Right atrium auricular region (tissue), 2 donors: ENCODE data around the gene SIK3. TPM values are rescaled to one million over a fixed set of nuclear protein-coding genes. Genes with fewer than 3 reads are reported as not detected.
"Not testable (repeated sequence)": the region's sequence is repeated elsewhere in the genome, so short reads cannot be mapped to it uniquely, and the experiment has no call there.

ENCODE experiments used
- DNase-seq: peaks from one replicate; pipeline ENCODE4 v3.0.0-alpha.2; 2019; ENCODE audit warnings: low spot score
- H3K27ac ChIP-seq, 2 donors: fragments of 200-600 bp; sonication (generic); 1 replicate in 1 of 2; 2 replicates in 1 of 2; pipeline ENCODE4 v1.5.1; 2016 to 2019
- H3K27me3 ChIP-seq, 2 donors: fragments of 200-600 bp; sonication (generic); one replicate each; pipeline versions ENCODE4 v1.5.1 to v1.6.0; 2017 to 2019
- H3K36me3 ChIP-seq: fragments of 200-600 bp; sonication (generic); one replicate; pipeline ENCODE4 v1.5.1; 2016
- H3K4me1 ChIP-seq, 2 donors: fragments of 200-600 bp; sonication (generic); one replicate each; pipeline versions ENCODE4 v1.5.1 to v1.6.0; 2017 to 2019
- H3K4me3 ChIP-seq, 2 donors: fragments of 200-600 bp; sonication (generic); 1 replicate in 1 of 2; 2 replicates in 1 of 2; pipeline ENCODE4 v1.5.1; 2017 to 2019; ENCODE audit warnings: mild to moderate bottlenecking in 1 of 2, moderate library complexity in 1 of 2
- H3K9me3 ChIP-seq, 2 donors: fragments of 200-600 bp; sonication (generic); one replicate each; pipeline ENCODE4 v1.5.1; 2019
- total RNA-seq, 2 donors: library from RNA; depleted of rRNA; stranded (reverse); fragments of >200 nt; gene quantifications; one replicate each; pipeline ENCODE4 v1.1.0, GENCODE V29; 2016
- TF ChIP-seq, protein P1 (sequence below), 2 donors: fragments of 200-600 bp; sonication (generic); IDR thresholded peaks; one replicate each; pipeline ENCODE4 v1.5.1; 2019; ENCODE audit warnings: antibody characterized with exemption in 2 of 2

Gene SIK3
- total RNA-seq, 2 donors from 2014 or later: 27.0 to 40.1 TPM

DNA sequence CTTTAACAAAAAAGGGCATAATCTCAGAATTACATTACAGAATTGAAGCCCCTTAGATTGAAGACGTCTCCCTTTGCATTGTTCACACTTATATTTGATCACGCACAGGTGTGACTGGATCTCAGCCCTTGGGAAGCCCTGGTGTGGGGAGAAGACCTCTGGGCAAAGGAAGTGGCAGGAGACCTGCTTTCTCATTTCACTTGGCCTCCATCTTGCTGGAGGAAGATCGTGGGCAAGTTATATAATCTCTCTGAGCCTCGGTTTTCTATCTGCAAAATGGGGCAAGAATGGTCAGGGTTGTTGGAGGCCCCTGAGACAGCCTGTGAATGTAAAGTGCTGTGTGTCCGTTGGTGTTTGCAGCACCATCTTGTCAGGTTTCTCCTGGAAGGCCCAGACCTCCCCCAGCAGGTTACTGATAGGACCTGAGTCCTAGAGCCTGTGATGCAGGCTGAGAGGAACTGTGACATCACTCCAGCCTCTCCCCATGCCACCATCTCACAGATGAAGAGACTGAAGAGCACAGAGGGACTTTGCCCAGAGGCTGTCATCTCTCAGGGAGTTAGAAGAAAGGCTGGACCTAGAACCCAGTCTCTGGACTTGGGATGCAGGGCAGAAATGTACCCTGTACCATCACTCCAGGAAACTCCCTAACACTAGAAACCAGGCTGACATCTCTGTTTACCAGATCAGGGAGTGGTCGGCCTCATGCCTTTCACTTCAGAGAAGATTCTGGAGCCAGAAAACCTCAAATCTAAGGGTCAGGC lies 259.7 kb downstream of the SIK3 start:
- Histone ChIP-seq H3K27ac (no peak overlapping the region), H3K4me3 (no peak overlapping the region), H3K9me3 (no peaks in the 10 kb centered on the region), H3K4me1 (peaks cover 0 to 38% of the 10 kb centered on the region in 2 donors), H3K36me3 (peaks cover 6% of the 10 kb centered on the region), H3K27me3 (no peaks in the 10 kb centered on the region)
- TF ChIP-seq, protein P1, sequence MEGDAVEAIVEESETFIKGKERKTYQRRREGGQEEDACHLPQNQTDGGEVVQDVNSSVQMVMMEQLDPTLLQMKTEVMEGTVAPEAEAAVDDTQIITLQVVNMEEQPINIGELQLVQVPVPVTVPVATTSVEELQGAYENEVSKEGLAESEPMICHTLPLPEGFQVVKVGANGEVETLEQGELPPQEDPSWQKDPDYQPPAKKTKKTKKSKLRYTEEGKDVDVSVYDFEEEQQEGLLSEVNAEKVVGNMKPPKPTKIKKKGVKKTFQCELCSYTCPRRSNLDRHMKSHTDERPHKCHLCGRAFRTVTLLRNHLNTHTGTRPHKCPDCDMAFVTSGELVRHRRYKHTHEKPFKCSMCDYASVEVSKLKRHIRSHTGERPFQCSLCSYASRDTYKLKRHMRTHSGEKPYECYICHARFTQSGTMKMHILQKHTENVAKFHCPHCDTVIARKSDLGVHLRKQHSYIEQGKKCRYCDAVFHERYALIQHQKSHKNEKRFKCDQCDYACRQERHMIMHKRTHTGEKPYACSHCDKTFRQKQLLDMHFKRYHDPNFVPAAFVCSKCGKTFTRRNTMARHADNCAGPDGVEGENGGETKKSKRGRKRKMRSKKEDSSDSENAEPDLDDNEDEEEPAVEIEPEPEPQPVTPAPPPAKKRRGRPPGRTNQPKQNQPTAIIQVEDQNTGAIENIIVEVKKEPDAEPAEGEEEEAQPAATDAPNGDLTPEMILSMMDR (IDR thresholded peaks at IDR 0.05): no peak
- no peak for DNase-seq

DNA sequence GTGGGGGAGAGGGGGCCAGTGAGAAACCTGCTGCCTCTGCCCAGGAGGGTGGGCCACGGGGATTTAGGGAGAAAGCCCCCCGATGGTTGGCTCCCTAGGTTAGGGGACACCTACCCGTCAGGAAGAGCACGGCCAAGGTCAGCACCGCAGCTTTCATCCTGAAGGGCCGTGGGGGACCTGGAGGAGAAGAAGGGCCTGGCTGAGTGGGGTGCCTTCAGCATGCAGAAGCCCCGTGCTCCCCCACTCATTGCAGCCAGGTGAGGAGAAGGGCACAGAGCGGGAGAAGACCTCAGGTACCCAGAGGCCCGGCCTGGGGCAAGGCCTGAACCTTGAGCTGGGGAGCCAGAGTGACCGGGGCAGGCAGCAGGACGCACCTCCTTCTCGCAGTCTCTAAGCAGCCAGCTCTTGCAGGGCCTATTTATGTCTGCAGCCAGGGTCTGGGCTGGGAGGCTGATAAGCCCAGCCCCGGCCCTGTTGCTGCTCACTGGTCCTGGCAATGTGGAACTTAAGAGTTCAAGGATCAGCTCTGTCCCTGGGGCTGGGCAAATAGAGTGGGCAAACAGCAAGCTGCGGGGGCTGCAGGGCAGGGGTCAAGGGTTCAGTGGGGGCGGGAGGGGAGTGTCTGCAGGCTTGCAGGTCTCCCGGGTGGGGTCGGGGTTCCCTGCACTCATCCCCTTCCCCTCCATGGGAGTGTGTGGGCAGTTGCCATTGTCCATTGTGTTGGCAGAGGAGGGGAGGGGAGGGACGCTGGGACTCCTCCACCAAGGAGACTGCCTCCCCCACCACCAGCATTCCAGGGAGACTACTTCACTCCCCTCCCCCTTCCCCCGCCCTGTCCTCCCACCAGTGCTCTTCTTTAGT lies 260.8 kb downstream of the SIK3 start, which contains the start of gene APOA1:
TSS of gene APOA1 (minus strand) at position 392 of the 861 bp plus-strand sequence. CDS start at position 157, 235 bp downstream.
- Histone ChIP-seq H3K4me1 (peaks cover 0 to 38% of the 10 kb centered on the region in 2 donors), H3K4me3 (no peak within 1 kb of the TSS), H3K27me3 (no peaks in the 10 kb centered on the region), H3K27ac (peak within 1 kb of the TSS; percentile 73 to 76), H3K36me3 (no peaks in the 10 kb centered on the region), H3K9me3 (no peaks in the 10 kb centered on the region)
- DNase-seq: no peak
- TF ChIP-seq, protein P1 (IDR thresholded peaks at IDR 0.05): no peak

- Histone ChIP-seq H3K4me1 (peaks cover 0 to 38% of the 10 kb centered on the region in 2 donors), H3K4me3 (no peak overlapping the region), H3K27ac (peak overlapping the region; percentile 73 to 76), H3K9me3 (no peaks in the 10 kb centered on the region), H3K27me3 (no peaks in the 10 kb centered on the region), H3K36me3 (no peaks in the 10 kb centered on the region)
- DNase-seq: no peak
- TF ChIP-seq, protein P1 (IDR thresholded peaks at IDR 0.05): no peak
These were observed 261.6 kb downstream of the SIK3 start for GRCh38 chr11:116836632-116836991.

- peak; percentile 86 for DNase-seq
- no peaks in the 10 kb centered on the region for H3K9me3 ChIP-seq
- H3K4me3 ChIP-seq: peak overlapping the region in 1 of 2 donors; percentile 44
- H3K27ac ChIP-seq: peak overlapping the region; percentile 73 to 76
- TF ChIP-seq, protein P1 (IDR thresholded peaks at IDR 0.05): peak; percentile 15 to 81
- no peaks in the 10 kb centered on the region for H3K27me3 ChIP-seq
- peaks cover 0 to 38% of the 10 kb centered on the region in 2 donors for H3K4me1 ChIP-seq
- H3K36me3 ChIP-seq: no peaks in the 10 kb centered on the region
These were observed 262.2 kb downstream of the SIK3 start for GRCh38 chr11:116835791-116836631.

- no peak for DNase-seq
- H3K27me3 ChIP-seq: no peaks in the 10 kb centered on the region
- no peaks in the 10 kb centered on the region for H3K9me3 ChIP-seq
- peak overlapping the region; percentile 73 to 76 for H3K27ac ChIP-seq
- TF ChIP-seq, protein P1 (IDR thresholded peaks at IDR 0.05): no peak
- H3K36me3 ChIP-seq: no peaks in the 10 kb centered on the region
- peaks cover 0 to 38% of the 10 kb centered on the region in 2 donors for H3K4me1 ChIP-seq
- peak overlapping the region in 1 of 2 donors; percentile 44 for H3K4me3 ChIP-seq
These were observed 263.0 kb downstream of the SIK3 start for GRCh38 chr11:116835042-116835772.

GRCh38 chr11:116834535-116835041 lies 263.6 kb downstream of the SIK3 start:
- peaks cover 0 to 38% of the 10 kb centered on the region in 2 donors for H3K4me1 ChIP-seq
- peak overlapping the region; percentile 73 to 76 for H3K27ac ChIP-seq
- DNase-seq, H3K9me3 ChIP-seq, H3K27me3 ChIP-seq, H3K36me3 ChIP-seq: not testable (repeated sequence)
- peak overlapping the region in 1 of 2 donors; percentile 44 for H3K4me3 ChIP-seq
